Measurements from ENCODE around the gene RNASE9. TPM values are rescaled to one million over a fixed set of nuclear protein-coding genes. Genes with fewer than 3 reads are reported as not detected.

Gene RNASE9
- not detected in 5 replicates for total RNA-seq (2022; extraction: Qiagen RNA extraction)

DNA sequence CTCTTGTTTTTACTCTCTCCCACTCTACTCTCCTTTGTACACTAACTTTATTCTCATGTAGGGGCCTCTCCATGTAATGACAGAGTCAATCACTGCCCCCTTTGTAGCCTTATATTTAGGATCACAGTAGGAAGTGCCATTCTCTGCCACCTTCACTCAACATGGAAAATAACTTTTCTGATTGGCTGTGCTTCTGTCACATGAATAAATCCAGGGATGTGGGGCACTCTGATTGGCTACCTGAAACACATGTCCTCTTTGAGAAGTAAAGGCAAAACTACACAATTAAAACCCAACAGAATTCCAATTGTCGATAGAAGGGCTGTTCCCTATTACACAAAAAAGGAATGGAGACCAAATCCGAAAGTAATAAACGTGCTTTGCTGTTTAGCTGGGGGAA, at the start of gene RNASE9:
RNASE9 (minus strand) TSS at position 87 of the 400 bp plus-strand sequence.

DNA sequence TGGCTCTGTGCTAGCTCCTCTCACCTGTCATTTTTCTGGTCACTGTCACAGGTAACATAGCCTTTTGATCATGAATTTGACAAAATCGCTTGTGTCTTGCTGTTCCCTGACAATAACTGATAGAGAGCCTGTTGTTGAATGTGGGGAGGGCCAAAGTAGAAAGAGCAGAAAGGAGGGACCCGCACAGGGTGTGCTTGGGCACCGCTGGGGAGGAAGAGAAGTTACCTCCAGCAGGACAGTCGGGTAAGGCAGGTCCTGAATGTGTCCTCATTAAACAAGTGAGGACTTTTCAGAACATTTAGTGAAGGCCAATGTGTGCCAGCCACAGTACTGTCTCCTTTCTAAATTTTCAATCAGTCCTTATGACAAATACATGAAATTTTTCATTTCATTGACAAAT, 30.4 kb upstream of the RNASE9 start, which contains the start of gene RNASE12:
RNASE12 (minus strand) TSS at position 142 of the 400 bp plus-strand sequence. CDS start 653 bp downstream, outside the sequence.

DNA sequence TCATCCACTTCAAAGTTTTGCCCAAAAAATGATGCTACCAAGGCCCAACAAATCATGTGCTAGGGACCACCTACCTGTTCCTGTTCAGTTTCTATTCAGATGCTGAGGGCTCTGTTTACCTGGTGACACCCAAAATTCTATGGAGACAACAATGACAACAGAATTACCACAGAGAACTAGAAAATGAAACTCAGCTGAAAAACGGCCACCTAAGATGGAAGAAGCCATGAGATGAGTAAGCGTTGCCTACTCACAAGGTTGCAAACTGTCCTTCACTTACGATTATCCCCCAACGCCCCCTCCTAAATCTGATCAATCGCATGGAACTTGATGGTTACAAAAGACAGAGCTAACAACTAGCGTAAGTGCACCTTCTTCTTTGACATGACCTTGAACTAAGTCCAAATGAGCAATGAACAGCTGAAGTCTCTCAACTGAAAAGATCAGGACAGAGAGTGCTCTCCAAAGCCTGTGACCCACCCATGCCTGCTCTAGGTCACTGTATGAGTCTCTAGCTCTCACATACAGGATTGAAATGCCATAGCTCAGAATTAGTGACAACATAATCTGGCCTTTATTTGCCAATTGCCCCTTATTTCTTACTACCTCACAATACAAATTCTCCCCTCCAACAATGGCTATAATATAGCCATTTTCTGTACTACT, 26.8 kb upstream of the RNASE9 start, which contains the start of gene RNASE11:
RNASE11 (minus strand) TSS at position 513 of the 666 bp plus-strand sequence.

Other genes starting within 250 kb of the RNASE9 start
- 35.9 to 43.6 TPM (median 38.6 TPM) in 5 replicates for gene CCNB1IP1, start 227.8 kb downstream of the RNASE9 start, total RNA-seq (2022; extraction: Qiagen RNA extraction)
- gene PARP2, start 217.4 kb downstream of the RNASE9 start, total RNA-seq (2022; extraction: Qiagen RNA extraction) = 17.3 to 21.2 TPM (median 18.9 TPM) in 5 replicates
- 8.7 to 9.7 TPM (median 9.3 TPM) in 5 replicates for gene TEP1, start 147.5 kb downstream of the RNASE9 start, total RNA-seq (2022; extraction: Qiagen RNA extraction)
- gene KLHL33, start 124.9 kb downstream of the RNASE9 start, total RNA-seq (2022; extraction: Qiagen RNA extraction) = 0.01 to 0.03 TPM (median 0.02 TPM) in 4 of 5 replicates, not detected in the other
- gene OSGEP, start 106.2 kb downstream of the RNASE9 start, total RNA-seq (2022; extraction: Qiagen RNA extraction) = 23.5 to 26.9 TPM (median 24.8 TPM) in 5 replicates
- gene APEX1, start 105.8 kb downstream of the RNASE9 start, total RNA-seq (2022; extraction: Qiagen RNA extraction) = 252 to 268 TPM (median 254 TPM) in 5 replicates
- 26.9 to 38.5 TPM (median 31.7 TPM) in 5 replicates for gene PIP4P1, start 99.6 kb downstream of the RNASE9 start, total RNA-seq (2022; extraction: Qiagen RNA extraction)
- gene PNP, start 91.6 kb downstream of the RNASE9 start, total RNA-seq (2022; extraction: Qiagen RNA extraction) = 130 to 158 TPM (median 135 TPM) in 5 replicates
- gene RNASE10, start 55.5 kb downstream of the RNASE9 start, total RNA-seq (2022; extraction: Qiagen RNA extraction) = 0.13 to 0.39 TPM (median 0.25 TPM) in 5 replicates
- not detected in 5 replicates for gene RNASE11, start 27.0 kb upstream of the RNASE9 start, total RNA-seq (2022; extraction: Qiagen RNA extraction)
- not detected in 5 replicates for gene RNASE12, start 30.3 kb upstream of the RNASE9 start, total RNA-seq (2022; extraction: Qiagen RNA extraction)
- gene OR6S1, start 80.6 kb upstream of the RNASE9 start, total RNA-seq (2022; extraction: Qiagen RNA extraction) = not detected in 5 replicates
- gene RNASE4, start 123.5 kb upstream of the RNASE9 start, total RNA-seq (2022; extraction: Qiagen RNA extraction) = 4.6 to 9.5 TPM (median 8.4 TPM) in 5 replicates
- gene ANG, start 127.7 kb upstream of the RNASE9 start, total RNA-seq (2022; extraction: Qiagen RNA extraction) = 10.0 to 12.2 TPM (median 11.2 TPM) in 5 replicates
- not detected in 5 replicates for gene EDDM3A, start 184.8 kb upstream of the RNASE9 start, total RNA-seq (2022; extraction: Qiagen RNA extraction)
- gene EDDM3B, start 207.4 kb upstream of the RNASE9 start, total RNA-seq (2022; extraction: Qiagen RNA extraction) = not detected in 5 replicates
- gene RNASE6, start 220.2 kb upstream of the RNASE9 start, total RNA-seq (2022; extraction: Qiagen RNA extraction) = not detected in 5 replicates
- 0.10 to 0.36 TPM (median 0.18 TPM) in 4 of 5 replicates, not detected in the other for gene RNASE1, start 241.8 kb upstream of the RNASE9 start, total RNA-seq (2022; extraction: Qiagen RNA extraction)

Data from A549 treated with AZD2906 at 1 μM for 4 hours (cell line).